Measurements from ENCODE around the gene HAPSTR1. TPM values are rescaled to one million over a fixed set of nuclear protein-coding genes. Genes with fewer than 3 reads are reported as not detected.
A peak's percentile ranks its signal among the peaks of the same experiment; 100 is the strongest.

Gene HAPSTR1
- total RNA-seq, 2 donors from 2014 or later = 31.9 to 32.6 TPM

DNA sequence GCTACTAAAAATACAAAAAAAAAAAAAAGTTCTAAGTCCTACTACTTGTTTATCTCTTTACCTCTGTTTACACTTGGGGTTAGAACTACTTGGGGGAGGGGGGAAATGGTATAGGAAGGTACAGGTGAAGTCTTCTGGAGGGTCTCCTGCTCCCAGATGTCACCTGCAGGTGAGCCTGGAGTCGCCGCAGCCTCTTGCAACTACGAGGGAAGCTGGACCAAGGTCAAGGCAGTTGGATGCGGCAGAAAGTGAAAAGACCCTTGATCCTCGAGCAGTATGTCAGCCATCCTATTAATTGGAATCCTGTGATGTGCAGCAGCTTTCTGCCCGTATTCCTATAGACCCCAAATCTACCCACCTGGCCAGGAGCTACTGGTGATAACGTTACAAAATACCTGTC is 33.0 kb downstream of the HAPSTR1 start:
- 85 to 90% methylated on average over 7 of the region's 7 CpGs for WGBS, 2 donors
- H3K27me3 ChIP-seq = no peaks in the 10 kb centered on the region
- no peak overlapping the region for H3K27ac ChIP-seq
- TF ChIP-seq POLR2A (IDR thresholded peaks at IDR 0.05) (no peak), CTCF (IDR thresholded peaks at IDR 0.05) (no peak)
- H3K4me3 ChIP-seq = no peak overlapping the region
- DNase-seq = no peak
- peaks cover 12% of the 10 kb centered on the region for H3K4me1 ChIP-seq
- no peaks in the 10 kb centered on the region for H3K9me3 ChIP-seq
- H3K36me3 ChIP-seq (replicated peaks in 1 of 2; ENCODE audit: insufficient read depth in 1 of 2, low read depth in 2 of 2) = no peaks in the 10 kb centered on the region
- ATAC-seq = no peak
- intact Hi-C loops (cut with DNase I) = no loop called here

DNA sequence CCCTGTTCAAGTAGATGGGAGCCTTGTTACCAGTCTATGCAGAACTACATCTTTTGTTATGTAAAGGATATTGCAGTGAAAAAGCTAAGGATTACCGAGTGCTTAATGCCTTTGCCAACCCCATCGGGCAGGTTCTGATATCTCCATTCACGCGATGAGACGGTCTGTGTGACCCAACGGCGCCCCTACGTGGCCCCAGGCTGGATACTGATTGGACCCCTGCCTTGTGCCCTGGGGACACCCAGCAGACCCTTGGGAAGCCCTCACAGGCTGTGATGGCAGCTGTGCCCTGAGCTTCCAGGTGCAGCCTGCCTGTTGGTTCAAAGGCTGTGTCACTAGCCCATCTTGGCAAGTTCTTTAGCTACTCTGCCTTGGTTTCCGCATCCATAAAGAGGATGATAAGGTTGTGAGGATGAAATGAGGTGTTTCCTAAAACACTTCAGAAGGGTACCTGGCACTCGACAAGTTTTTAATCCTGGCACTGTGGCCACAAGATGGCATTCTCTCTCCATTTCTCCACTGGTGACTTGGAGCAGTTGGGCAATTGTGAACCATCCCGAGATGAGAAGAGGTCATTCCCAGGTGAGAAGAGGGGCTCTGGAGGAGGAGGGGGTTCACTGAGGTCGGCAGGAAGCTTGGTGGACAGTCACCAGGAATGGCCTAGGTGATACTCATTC is 33.6 kb downstream of the HAPSTR1 start:
- no peak overlapping the region for H3K4me3 ChIP-seq
- no peak for ATAC-seq
- H3K4me1 ChIP-seq = peaks cover 12% of the 10 kb centered on the region
- intact Hi-C loops (cut with DNase I) = no loop called here
- TF ChIP-seq CTCF (IDR thresholded peaks at IDR 0.05) (peak in 1 of 7 experiments; percentile 3), POLR2A (IDR thresholded peaks at IDR 0.05) (no peak)
- no peaks in the 10 kb centered on the region for H3K36me3 ChIP-seq (replicated peaks in 1 of 2; ENCODE audit: insufficient read depth in 1 of 2, low read depth in 2 of 2)
- no peak overlapping the region for H3K27ac ChIP-seq
- 65 to 75% methylated on average over 12 of the region's 12 CpGs for WGBS, 2 donors
- H3K9me3 ChIP-seq = no peaks in the 10 kb centered on the region
- DNase-seq = no peak
- no peaks in the 10 kb centered on the region for H3K27me3 ChIP-seq

- Histone ChIP-seq H3K36me3 (replicated peaks in 1 of 2; ENCODE audit: insufficient read depth in 1 of 2, low read depth in 2 of 2) (no peaks in the 10 kb centered on the region), H3K9me3 (no peaks in the 10 kb centered on the region), H3K27ac (no peak overlapping the region), H3K27me3 (no peaks in the 10 kb centered on the region), H3K4me3 (no peak overlapping the region), H3K4me1 (peaks cover 12% of the 10 kb centered on the region)
- intact Hi-C loops (cut with DNase I) = no loop called here
- DNase-seq = no peak
- ATAC-seq = no peak
- WGBS, 2 donors = 79 to 83% methylated on average over 10 to 15 of the region's 17 CpGs
- TF ChIP-seq POLR2A (IDR thresholded peaks at IDR 0.05) (no peak), CTCF (IDR thresholded peaks at IDR 0.05) (no peak)
These were observed 34.4 kb downstream of the HAPSTR1 start for GRCh38 chr16:9125658-9126505.

DNA sequence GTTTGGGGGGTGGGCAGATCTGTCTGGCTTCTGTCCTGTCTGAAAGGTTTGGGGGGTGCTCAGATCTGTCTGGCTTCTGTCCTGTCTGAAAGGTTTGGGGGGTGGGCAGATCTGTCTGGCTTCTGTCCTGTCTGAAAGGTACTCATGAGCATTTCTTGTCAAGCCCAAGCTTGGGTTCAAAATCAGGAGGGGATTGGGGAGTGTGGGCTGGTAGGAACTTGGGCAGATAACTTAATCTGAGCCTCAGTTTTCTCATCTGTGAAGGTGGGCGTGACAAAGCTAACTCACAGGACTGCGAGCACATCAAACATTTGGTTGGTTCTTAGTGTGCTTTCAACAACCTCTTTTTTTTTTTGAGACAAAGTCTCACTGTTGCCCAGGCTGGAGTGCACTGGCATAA is 35.2 kb downstream of the HAPSTR1 start:
- peaks cover 12% of the 10 kb centered on the region for H3K4me1 ChIP-seq
- no peaks in the 10 kb centered on the region for H3K36me3 ChIP-seq (replicated peaks in 1 of 2; ENCODE audit: insufficient read depth in 1 of 2, low read depth in 2 of 2)
- H3K4me3 ChIP-seq = no peak overlapping the region
- no peaks in the 10 kb centered on the region for H3K9me3 ChIP-seq
- intact Hi-C loops (cut with DNase I) = no loop called here
- DNase-seq (no peak), ATAC-seq (no peak)
- H3K27me3 ChIP-seq = no peaks in the 10 kb centered on the region
- H3K27ac ChIP-seq = no peak overlapping the region
- WGBS, 2 donors = 87 to 93% methylated on average over 2 of the region's 2 CpGs
- no peak for TF ChIP-seq CTCF (IDR thresholded peaks at IDR 0.05)
- no peak for TF ChIP-seq POLR2A (IDR thresholded peaks at IDR 0.05)

Data from body of pancreas (tissue), 4 donors.